Activated naive CD4-positive, alpha-beta T cell treated with anti-CD3 and anti-CD28 coated beads, Interleukin-2, amount 10 ng/mL, durations not matched to agents 7 days and 5 days (primary cell): Measurements from ENCODE around the gene CHRNA10.
A peak's percentile ranks its signal among the peaks of the same experiment; 100 is the strongest.
"Not testable (repeated sequence)": the region's sequence is repeated elsewhere in the genome, so short reads cannot be mapped to it uniquely, and the experiment has no call there.

Source experiments
- CTCF ChIA-PET: fragments of 350-600 bp; sonication (Branson Sonifier 250); formaldehyde crosslinking; loops from one replicate; lab custom pipeline; 2021; ENCODE audit warnings: antibody characterized with exemption; lab: Charles Lee
- DNase-seq: peaks from one replicate; pipeline ENCODE4 v3.0.0-alpha.2; 2020
- H3K27ac Mint-ChIP-seq: one replicate; pipeline ENCODE4 v1.8.0; 2021; ENCODE audit warnings: mild to moderate bottlenecking, moderate library complexity, mixed read lengths
- H3K27me3 Mint-ChIP-seq: one replicate; pipeline ENCODE4 v1.8.0; 2021; ENCODE audit warnings: mild to moderate bottlenecking, mixed read lengths
- H3K36me3 Mint-ChIP-seq: one replicate; pipeline ENCODE4 v1.8.0; 2021; ENCODE audit warnings: mixed read lengths
- H3K4me1 Mint-ChIP-seq: one replicate; pipeline ENCODE4 v1.8.0; 2021; ENCODE audit warnings: mixed read lengths
- H3K4me3 Mint-ChIP-seq: one replicate; pipeline ENCODE4 v1.8.0; 2021; ENCODE audit warnings: mild to moderate bottlenecking, moderate library complexity, mixed read lengths
- H3K9me3 Mint-ChIP-seq: one replicate; pipeline ENCODE4 v1.8.0; 2021; ENCODE audit warnings: mixed read lengths

CHRNA10 gene

GRCh38 chr11:3657331-3657730 is 13.9 kb downstream of the CHRNA10 start:
- H3K4me1 Mint-ChIP-seq, H3K27ac Mint-ChIP-seq, H3K9me3 Mint-ChIP-seq, DNase-seq, H3K36me3 Mint-ChIP-seq, H3K4me3 Mint-ChIP-seq: not testable (repeated sequence)
- CTCF ChIA-PET, result interaction anchor here (0.9 kb wide), 1 partner anchor 45 kb away, joined by 3 read pairs; no protein-coding TSS in a partner anchor
- peaks cover 19% of the 10 kb centered on the region for H3K27me3 Mint-ChIP-seq

- CTCF ChIA-PET, result no interaction called here
- Mint-ChIP-seq H3K4me1 (no peaks in the 10 kb centered on the region), H3K27ac (no peak overlapping the region), H3K36me3 (no peaks in the 10 kb centered on the region), H3K4me3 (no peak overlapping the region), H3K27me3 (peaks cover 23% of the 10 kb centered on the region), H3K9me3 (no peaks in the 10 kb centered on the region)
- no peak for DNase-seq
Observed at GRCh38 chr11:3655547-3655946, 15.6 kb downstream of the CHRNA10 start.

GRCh38 chr11:3652514-3652913 is 18.7 kb downstream of the CHRNA10 start:
- H3K27ac Mint-ChIP-seq, CTCF ChIA-PET: not testable (repeated sequence)
- H3K27me3 Mint-ChIP-seq, result peaks cover 22% of the 10 kb centered on the region

GRCh38 chr11:3649374-3649773 is 21.8 kb downstream of the CHRNA10 start:
- CTCF ChIA-PET, H3K36me3 Mint-ChIP-seq, DNase-seq, H3K4me1 Mint-ChIP-seq, H3K4me3 Mint-ChIP-seq, H3K27ac Mint-ChIP-seq, H3K9me3 Mint-ChIP-seq: not testable (repeated sequence)
- peaks cover 46% of the 10 kb centered on the region for H3K27me3 Mint-ChIP-seq

More at GRCh38 chr11:3652514-3652913, 18.7 kb downstream of the CHRNA10 start:
- DNase-seq, H3K4me1 Mint-ChIP-seq, H3K36me3 Mint-ChIP-seq, H3K9me3 Mint-ChIP-seq, H3K4me3 Mint-ChIP-seq: not testable (repeated sequence)

GRCh38 chr11:3648843-3649242 is 22.3 kb downstream of the CHRNA10 start:
- DNase-seq, H3K4me3 Mint-ChIP-seq, H3K9me3 Mint-ChIP-seq, CTCF ChIA-PET, H3K4me1 Mint-ChIP-seq, H3K36me3 Mint-ChIP-seq, H3K27ac Mint-ChIP-seq: not testable (repeated sequence)
- peaks cover 51% of the 10 kb centered on the region for H3K27me3 Mint-ChIP-seq

GRCh38 chr11:3645552-3645951 is 25.6 kb downstream of the CHRNA10 start:
- peaks cover 10% of the 10 kb centered on the region for H3K4me1 Mint-ChIP-seq
- H3K9me3 Mint-ChIP-seq, result no peaks in the 10 kb centered on the region
- H3K36me3 Mint-ChIP-seq, result no peaks in the 10 kb centered on the region
- no peak overlapping the region for H3K27ac Mint-ChIP-seq
- no peak for DNase-seq
- H3K4me3 Mint-ChIP-seq, result no peak overlapping the region
- CTCF ChIA-PET, result interaction anchor here (0.6 kb wide), 1 partner anchor 163 kb away, joined by 3 read pairs; no protein-coding TSS in a partner anchor
- H3K27me3 Mint-ChIP-seq, result peaks cover 78% of the 10 kb centered on the region

GRCh38 chr11:3644817-3645235 is 26.4 kb downstream of the CHRNA10 start, which contains the start of gene ART1:
ART1 (plus strand) TSS chr11:3645128; CDS start chr11:3659214, 14,086 bp downstream.
- Mint-ChIP-seq H3K27ac (no peak within 1 kb of the TSS), H3K4me1 (peaks cover 10% of the 10 kb centered on the region), H3K36me3 (no peaks in the 10 kb centered on the region), H3K4me3 (no peak within 1 kb of the TSS), H3K9me3 (no peaks in the 10 kb centered on the region), H3K27me3 (peaks cover 82% of the 10 kb centered on the region)
- CTCF ChIA-PET, result interaction anchor here (0.6 kb wide), 1 partner anchor 164 kb away, joined by 3 read pairs; no protein-coding TSS in a partner anchor
- no peak for DNase-seq

DNA sequence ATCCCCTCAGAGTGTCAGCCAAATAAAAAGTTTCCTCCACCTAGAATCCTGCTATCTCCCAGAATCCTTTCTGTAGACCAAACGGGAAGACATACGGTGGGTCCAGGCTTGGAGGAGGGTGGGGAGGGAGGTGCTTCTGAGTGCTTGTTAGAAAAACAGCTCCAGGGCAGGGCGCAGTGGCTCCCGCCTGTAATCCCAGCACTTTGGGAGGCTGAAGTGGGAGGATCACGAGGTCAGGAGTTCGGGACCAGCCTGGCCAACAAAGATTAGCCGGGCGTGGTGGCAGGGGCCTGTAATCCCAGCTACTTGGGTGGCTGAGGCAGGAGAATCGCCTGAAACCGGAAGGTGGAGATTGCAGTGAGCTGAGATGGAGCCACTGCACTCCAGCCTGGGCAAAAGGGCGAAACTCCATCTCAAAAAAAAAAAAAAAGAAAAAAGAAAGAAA is 28.1 kb downstream of the CHRNA10 start:
- H3K27ac Mint-ChIP-seq, DNase-seq, H3K9me3 Mint-ChIP-seq, H3K4me3 Mint-ChIP-seq, H3K36me3 Mint-ChIP-seq, CTCF ChIA-PET: not testable (repeated sequence)
- Mint-ChIP-seq H3K4me1 (peaks cover 10% of the 10 kb centered on the region), H3K27me3 (peaks cover 75% of the 10 kb centered on the region)

DNA sequence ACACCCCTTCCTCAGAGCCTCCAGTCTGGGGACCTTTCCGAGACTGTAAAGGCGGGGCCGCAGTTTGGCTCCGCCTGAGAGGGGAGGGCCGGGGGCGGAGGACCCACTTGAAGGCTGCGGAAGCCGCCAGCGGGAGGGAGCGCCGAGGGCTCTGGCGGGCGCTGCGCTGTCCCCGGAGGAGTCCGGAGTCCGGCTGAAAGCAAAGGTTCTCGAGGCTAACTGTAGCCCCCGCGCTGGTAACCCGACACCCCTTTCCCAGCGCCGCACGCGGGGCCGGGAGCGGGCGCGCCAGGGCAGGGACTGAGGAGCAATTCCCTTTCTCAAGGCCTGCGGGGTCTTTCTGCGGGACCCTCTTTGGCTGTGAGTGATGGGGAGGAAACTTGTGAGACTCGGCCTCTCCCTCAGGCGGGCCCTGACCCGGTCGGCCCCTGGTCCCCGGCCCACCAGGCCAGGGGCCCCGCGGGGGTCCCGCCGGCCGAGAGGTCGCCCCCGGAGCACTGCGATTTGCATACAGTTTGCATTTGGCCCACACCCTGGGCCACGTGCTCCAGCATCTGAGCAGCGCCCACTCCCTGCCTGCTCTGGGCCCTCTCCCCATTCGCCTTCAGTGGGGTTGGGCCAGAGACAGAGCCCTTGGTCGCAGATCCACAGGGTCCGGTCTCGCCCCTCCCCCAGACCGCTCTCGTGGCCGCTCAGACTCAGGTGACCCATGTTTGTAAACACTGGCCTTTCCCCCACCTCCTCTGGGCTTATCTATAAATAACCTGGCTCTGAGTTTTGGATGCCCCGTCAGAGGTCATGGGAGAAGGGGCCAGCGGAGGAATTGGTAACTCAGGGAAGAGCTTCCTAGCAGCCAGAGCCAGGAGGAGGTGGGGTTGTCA is 28.9 kb downstream of the CHRNA10 start:
- DNase-seq, result peak; percentile 86
- peak overlapping the region; percentile 72 for H3K4me3 Mint-ChIP-seq
- H3K27ac Mint-ChIP-seq, result no peak overlapping the region
- no peaks in the 10 kb centered on the region for H3K36me3 Mint-ChIP-seq
- peaks cover 10% of the 10 kb centered on the region for H3K4me1 Mint-ChIP-seq
- H3K27me3 Mint-ChIP-seq, result peaks cover 74% of the 10 kb centered on the region
- CTCF ChIA-PET, result no interaction called here
- H3K9me3 Mint-ChIP-seq, result no peaks in the 10 kb centered on the region

- Mint-ChIP-seq H3K9me3 (no peaks in the 10 kb centered on the region), H3K27me3 (peaks cover 79% of the 10 kb centered on the region), H3K4me1 (peaks cover 10% of the 10 kb centered on the region), H3K4me3 (peak within 1 kb of the TSS; percentile 72), H3K27ac (no peak within 1 kb of the TSS), H3K36me3 (no peaks in the 10 kb centered on the region)
- CTCF ChIA-PET, result no interaction called here
- DNase-seq, result no peak
Observed at GRCh38 chr11:3641701-3642070, 29.5 kb downstream of the CHRNA10 start, which contains the start of gene ART5. ART5 (minus strand) TSS chr11:3641992; CDS start chr11:3641862, 130 bp downstream.

DNA sequence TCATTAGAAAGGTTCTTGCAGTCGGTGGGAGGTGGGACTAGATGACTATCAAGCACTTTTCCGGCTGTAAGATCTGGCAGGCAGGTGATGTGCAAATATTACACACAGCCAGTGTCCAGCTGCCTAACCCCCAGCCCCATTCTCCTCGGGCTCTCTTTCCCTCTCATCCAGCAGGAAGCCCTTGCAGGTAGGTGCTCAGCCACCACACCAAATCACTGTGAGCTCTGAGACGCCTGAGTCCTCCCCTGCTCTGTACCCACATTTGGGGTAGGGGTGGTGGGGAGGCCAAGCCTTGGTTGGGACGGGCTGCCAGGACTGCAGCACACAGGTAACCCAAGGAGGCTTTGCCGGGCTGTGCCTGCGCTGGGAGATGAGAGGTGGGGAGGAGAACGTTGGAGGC is 30.0 kb downstream of the CHRNA10 start:
- H3K36me3 Mint-ChIP-seq, result no peaks in the 10 kb centered on the region
- H3K27me3 Mint-ChIP-seq, result peaks cover 76% of the 10 kb centered on the region
- H3K4me1 Mint-ChIP-seq, result peaks cover 10% of the 10 kb centered on the region
- DNase-seq, result no peak
- no peaks in the 10 kb centered on the region for H3K9me3 Mint-ChIP-seq
- H3K4me3 Mint-ChIP-seq, result peak overlapping the region; percentile 21
- CTCF ChIA-PET, result no interaction called here
- no peak overlapping the region for H3K27ac Mint-ChIP-seq

DNA sequence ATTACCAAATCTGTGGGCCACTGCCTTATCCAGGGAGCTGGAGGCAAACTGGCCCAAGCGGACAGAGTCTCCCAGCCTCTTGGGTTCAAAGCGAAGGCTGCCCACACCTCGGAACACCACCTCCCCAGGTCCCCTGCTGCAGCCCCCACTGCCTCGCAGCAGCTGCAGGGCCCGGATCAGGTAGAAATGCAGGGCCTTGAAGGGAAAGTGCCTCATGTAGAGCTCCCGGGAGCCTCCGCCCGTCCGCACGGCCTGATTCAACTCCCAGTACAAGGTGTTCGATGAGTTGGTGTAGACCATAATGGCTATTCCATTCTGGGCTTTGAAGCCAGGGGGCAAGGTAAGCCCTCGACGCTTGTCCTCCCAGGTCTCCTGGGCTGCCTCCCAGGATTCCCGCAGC is 31.3 kb downstream of the CHRNA10 start:
- CTCF ChIA-PET, result interaction anchor here (1.5 kb wide), 1 partner anchor 13 kb away, joined by 4 read pairs; no protein-coding TSS in a partner anchor
- H3K27ac Mint-ChIP-seq, result no peak overlapping the region
- DNase-seq, result no peak
- H3K9me3 Mint-ChIP-seq, result no peaks in the 10 kb centered on the region
- no peaks in the 10 kb centered on the region for H3K36me3 Mint-ChIP-seq
- no peak overlapping the region for H3K4me3 Mint-ChIP-seq
- H3K4me1 Mint-ChIP-seq, result peaks cover 10% of the 10 kb centered on the region
- peaks cover 63% of the 10 kb centered on the region for H3K27me3 Mint-ChIP-seq

DNA sequence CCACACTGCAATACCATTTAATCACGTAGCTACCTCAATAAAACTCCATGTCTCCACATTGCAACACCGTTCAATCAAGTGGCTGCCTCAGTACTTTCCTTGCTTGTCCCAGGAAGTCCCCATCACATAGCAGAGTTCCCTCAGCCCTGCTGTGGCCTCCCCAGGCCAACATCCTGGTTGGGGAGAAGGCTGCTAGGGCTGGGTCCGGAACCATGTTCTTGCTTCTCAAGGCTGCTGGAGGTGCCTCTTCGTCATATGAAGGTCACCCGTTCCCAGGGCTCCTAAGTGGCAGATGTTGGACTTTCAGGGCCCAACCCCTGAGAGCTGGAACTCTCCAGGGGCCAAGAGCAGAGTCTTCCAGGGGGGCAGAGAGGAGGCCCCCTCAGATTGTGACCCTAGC is 32.7 kb downstream of the CHRNA10 start:
- Mint-ChIP-seq H3K36me3 (no peaks in the 10 kb centered on the region), H3K4me3 (no peak overlapping the region)

DNA sequence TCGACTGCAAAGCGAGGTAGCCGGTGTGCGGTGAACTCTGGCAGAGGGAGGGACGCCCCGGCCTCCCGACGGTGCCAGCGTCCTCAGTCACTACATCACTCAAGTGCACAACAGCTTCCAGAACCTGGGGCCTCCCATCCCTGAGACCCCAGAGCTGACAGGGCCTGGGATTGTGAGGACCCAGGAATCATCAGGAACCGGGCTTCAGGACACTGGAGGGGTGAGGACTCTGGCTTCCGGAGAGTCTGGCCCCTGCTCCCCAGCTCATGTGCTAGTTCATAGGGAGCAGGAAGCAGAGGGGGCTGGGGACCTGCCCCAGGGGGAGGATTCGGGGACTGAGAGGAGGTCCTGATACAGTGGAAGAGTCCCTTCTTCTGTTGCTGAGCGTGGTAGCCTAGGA is 34.0 kb downstream of the CHRNA10 start:
- no peak for DNase-seq
- H3K4me3 Mint-ChIP-seq, result no peak overlapping the region
- CTCF ChIA-PET, result no interaction called here
- H3K36me3 Mint-ChIP-seq, result no peaks in the 10 kb centered on the region
- no peak overlapping the region for H3K27ac Mint-ChIP-seq
- no peaks in the 10 kb centered on the region for H3K9me3 Mint-ChIP-seq
- peaks cover 36% of the 10 kb centered on the region for H3K27me3 Mint-ChIP-seq
- peaks cover 5% of the 10 kb centered on the region for H3K4me1 Mint-ChIP-seq

More for the DNA sequence above, 32.7 kb downstream of the CHRNA10 start:
- Mint-ChIP-seq H3K4me1 (peaks cover 10% of the 10 kb centered on the region), H3K27me3 (peaks cover 49% of the 10 kb centered on the region), H3K9me3 (no peaks in the 10 kb centered on the region), H3K27ac (no peak overlapping the region)
- CTCF ChIA-PET, result interaction anchor here (1.5 kb wide), 1 partner anchor 11 kb away, joined by 4 read pairs; no protein-coding TSS in a partner anchor
- DNase-seq, result no peak
